RWPE2 (cell line): Measurements from ENCODE around the gene CLTCL1.
"Not testable (repeated sequence)": the region's sequence is repeated elsewhere in the genome, so short reads cannot be mapped to it uniquely, and the experiment has no call there.

Source experiments
- ATAC-seq: fragments of 200-7000 bp; cut with Tn5 transposase; 3 replicates; pipeline ENCODE4 v1.9.1; 2021; ENCODE audit warnings: low read depth
- DNase-seq: peaks from one replicate; pipeline ENCODE4 v3.0.0-alpha.2; 2020; ENCODE audit warnings: low spot score
- H3K27ac ChIP-seq: fragments of 450-650 bp; 2 replicates; pipeline ENCODE4 v1.5.1; 2017; ENCODE audit warnings: mild to moderate bottlenecking; ENCODE audit not compliant: poor library complexity, severe bottlenecking
- H3K27me3 ChIP-seq: fragments of 250-450 bp; sonication (Bioruptor Pico); 2 replicates; pipeline ENCODE4 v1.5.1; 2021; ENCODE audit warnings: mild to moderate bottlenecking, moderate library complexity; ENCODE audit not compliant: insufficient read depth, poor library complexity, severe bottlenecking
- H3K36me3 ChIP-seq: fragments of 250-450 bp; sonication (Bioruptor Pico); 2 replicates; pipeline ENCODE4 v1.5.1; 2020; ENCODE audit warnings: low read depth, mild to moderate bottlenecking, moderate library complexity
- H3K4me1 ChIP-seq: fragments of 250-450 bp; sonication (Bioruptor Pico); 2 replicates; pipeline ENCODE4 v1.5.1; 2021; ENCODE audit warnings: mild to moderate bottlenecking, moderate library complexity; ENCODE audit not compliant: insufficient read depth, poor library complexity, severe bottlenecking
- H3K4me3 ChIP-seq: fragments of 250-450 bp; sonication (Bioruptor Pico); 2 replicates; pipeline ENCODE4 v1.5.1; 2021; ENCODE audit warnings: mild to moderate bottlenecking, moderate library complexity; ENCODE audit not compliant: severe bottlenecking
- H3K9me3 ChIP-seq: fragments of 250-450 bp; sonication (Bioruptor Pico); 2 replicates; pipeline ENCODE4 v1.5.1; 2021; ENCODE audit warnings: mild to moderate bottlenecking, moderate library complexity; ENCODE audit not compliant: severe bottlenecking
- TF ChIP-seq, protein P1 (sequence below): fragments of 450-650 bp; IDR thresholded peaks from one replicate; pipeline ENCODE4 v1.5.1; 2017; ENCODE audit warnings: mild to moderate bottlenecking, moderate library complexity; ENCODE audit not compliant: poor library complexity, severe bottlenecking

CLTCL1 gene

DNA sequence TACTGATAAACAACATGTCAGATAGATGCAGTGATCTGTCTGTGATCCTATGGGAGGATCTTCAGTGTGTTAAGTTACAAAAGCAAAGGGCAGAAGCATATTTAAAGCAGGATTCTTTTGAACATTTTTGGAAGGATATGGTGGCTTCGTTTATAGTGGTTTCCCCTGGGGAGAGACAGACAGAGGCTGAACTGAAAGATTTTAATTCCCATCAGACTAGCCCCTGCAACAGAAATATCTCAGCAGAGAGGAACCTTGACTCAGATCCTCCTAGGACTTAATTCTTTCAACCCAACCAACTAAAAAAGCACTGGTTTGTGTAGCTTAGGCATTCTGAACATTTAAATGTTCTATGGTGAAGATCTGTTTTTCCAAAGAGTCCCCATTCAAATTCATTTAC, 5.7 kb downstream of the CLTCL1 start:
- H3K4me1 ChIP-seq: peaks cover 26% of the 10 kb centered on the region
- H3K27ac ChIP-seq: peak overlapping the region; percentile 83
- H3K4me3 ChIP-seq: no peak overlapping the region
- TF ChIP-seq, protein P1, sequence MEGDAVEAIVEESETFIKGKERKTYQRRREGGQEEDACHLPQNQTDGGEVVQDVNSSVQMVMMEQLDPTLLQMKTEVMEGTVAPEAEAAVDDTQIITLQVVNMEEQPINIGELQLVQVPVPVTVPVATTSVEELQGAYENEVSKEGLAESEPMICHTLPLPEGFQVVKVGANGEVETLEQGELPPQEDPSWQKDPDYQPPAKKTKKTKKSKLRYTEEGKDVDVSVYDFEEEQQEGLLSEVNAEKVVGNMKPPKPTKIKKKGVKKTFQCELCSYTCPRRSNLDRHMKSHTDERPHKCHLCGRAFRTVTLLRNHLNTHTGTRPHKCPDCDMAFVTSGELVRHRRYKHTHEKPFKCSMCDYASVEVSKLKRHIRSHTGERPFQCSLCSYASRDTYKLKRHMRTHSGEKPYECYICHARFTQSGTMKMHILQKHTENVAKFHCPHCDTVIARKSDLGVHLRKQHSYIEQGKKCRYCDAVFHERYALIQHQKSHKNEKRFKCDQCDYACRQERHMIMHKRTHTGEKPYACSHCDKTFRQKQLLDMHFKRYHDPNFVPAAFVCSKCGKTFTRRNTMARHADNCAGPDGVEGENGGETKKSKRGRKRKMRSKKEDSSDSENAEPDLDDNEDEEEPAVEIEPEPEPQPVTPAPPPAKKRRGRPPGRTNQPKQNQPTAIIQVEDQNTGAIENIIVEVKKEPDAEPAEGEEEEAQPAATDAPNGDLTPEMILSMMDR: no peak
- ATAC-seq: no peak
- no peaks in the 10 kb centered on the region for H3K27me3 ChIP-seq
- no peaks in the 10 kb centered on the region for H3K9me3 ChIP-seq
- DNase-seq: no peak
- no peaks in the 10 kb centered on the region for H3K36me3 ChIP-seq

DNA sequence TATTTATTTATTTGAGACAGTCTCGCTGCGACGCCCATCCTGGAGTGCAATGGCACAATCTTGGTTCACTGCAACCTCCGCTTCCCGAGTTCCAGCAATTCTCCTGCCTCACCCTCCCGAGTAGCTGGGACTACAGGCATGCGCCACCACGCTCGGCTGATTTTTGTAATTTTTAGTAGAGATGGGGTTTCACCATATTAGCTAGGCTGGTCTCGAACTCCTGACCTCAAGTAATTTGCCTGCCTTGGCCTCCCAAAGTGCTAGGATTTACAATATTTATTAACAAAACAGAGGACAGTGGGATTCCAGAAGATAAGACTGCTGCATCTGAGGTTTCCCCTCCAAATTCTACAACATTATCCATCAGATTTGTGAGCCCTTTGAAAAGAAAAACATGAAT, 12.4 kb downstream of the CLTCL1 start:
- H3K4me3 ChIP-seq, DNase-seq, H3K9me3 ChIP-seq, H3K4me1 ChIP-seq, H3K27ac ChIP-seq, H3K27me3 ChIP-seq, ATAC-seq: not testable (repeated sequence)
- H3K36me3 ChIP-seq: peaks cover 15% of the 10 kb centered on the region

DNA sequence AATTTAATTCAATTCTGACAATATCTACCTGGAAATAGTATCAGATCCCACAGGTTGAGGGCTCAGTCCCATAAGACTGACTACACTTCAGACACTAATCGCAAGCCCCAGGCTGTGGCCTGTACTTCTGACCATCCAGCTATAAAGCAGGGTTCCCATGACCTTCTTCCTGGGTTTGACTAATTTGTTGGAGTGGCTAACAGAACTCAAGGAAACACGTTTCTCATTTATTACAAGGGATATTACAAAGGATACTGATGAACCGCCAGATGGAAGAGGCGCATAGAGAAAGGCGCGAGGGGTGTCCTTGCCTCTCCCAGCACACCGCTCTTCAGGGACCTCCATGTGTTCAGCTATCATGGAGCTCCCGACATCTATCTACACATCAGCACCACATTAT, 13.7 kb downstream of the CLTCL1 start:
- DNase-seq (no peak), ATAC-seq (no peak)
- H3K36me3 ChIP-seq: peaks cover 23% of the 10 kb centered on the region
- H3K4me1 ChIP-seq: peaks cover 7% of the 10 kb centered on the region
- H3K4me3 ChIP-seq: no peak overlapping the region
- H3K9me3 ChIP-seq: no peaks in the 10 kb centered on the region
- H3K27ac ChIP-seq: no peak overlapping the region
- TF ChIP-seq, protein P1: no peak
- no peaks in the 10 kb centered on the region for H3K27me3 ChIP-seq

DNA sequence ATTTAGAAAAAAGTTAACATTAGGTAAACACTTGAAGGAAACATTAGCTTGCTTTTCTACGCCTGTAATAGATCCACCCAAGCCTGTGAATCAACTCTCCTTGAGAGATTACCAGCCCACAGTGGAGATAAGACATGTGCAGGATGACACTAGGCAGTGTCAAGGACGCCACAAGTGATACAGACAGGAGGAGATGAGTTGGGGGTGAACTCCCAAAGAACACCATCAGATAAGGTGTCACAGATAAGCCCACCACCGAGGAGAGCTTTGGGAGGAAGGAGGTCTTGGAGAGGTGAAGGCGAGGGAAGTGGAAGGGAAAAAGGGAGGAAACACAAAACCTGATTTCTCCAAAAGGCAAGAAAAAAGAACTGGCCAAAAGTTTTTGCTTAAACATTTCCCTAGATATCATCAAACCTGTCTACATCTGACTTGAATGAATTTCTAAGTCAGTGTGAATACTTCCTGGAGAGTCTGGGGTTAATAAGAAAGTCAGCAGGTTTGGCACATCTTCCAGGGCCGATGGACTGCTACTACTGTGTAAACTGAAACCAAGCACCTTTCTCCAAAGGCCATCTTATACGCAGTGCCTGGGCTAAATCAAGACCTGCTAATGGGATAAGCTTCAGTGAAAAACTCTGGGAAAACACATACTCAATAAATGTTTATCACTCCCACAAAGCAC, 15.5 kb downstream of the CLTCL1 start:
- TF ChIP-seq, protein P1: no peak
- Histone ChIP-seq H3K4me1 (peaks cover 14% of the 10 kb centered on the region), H3K27me3 (no peaks in the 10 kb centered on the region), H3K27ac (no peak overlapping the region), H3K4me3 (no peak overlapping the region), H3K9me3 (no peaks in the 10 kb centered on the region), H3K36me3 (peaks cover 23% of the 10 kb centered on the region)
- no peak for ATAC-seq
- no peak for DNase-seq

DNA sequence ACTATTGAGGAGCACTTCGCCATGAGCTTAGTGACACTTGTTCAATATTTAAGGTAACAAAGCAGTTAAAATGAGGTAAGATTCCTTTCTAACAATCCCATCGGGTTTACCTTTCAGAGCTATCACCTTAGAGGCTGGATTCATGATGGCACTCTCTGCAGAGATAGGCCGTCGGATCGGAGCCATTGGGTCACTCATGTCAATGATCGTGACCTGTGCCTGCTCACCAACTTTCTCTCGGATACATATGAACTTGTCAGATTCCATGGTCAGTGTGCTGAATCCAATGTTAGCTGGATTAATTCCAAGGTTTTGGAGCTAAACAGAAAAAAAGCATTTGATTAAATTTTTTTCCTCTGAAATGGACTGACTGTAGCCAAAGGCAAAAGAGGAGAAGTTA, 16.0 kb downstream of the CLTCL1 start:
- TF ChIP-seq, protein P1: no peak
- Histone ChIP-seq H3K4me1 (peaks cover 14% of the 10 kb centered on the region), H3K36me3 (peaks cover 23% of the 10 kb centered on the region), H3K27me3 (no peaks in the 10 kb centered on the region), H3K27ac (no peak overlapping the region), H3K4me3 (no peak overlapping the region), H3K9me3 (no peaks in the 10 kb centered on the region)
- DNase-seq (no peak), ATAC-seq (no peak)
